OCI-LY1 (cell line): Measurements from ENCODE around the gene FBN2.

Experiments
- EZH2 ChIP-seq: fragments of 200-600 bp; sonication (generic), shearing (Covaris generic); IDR thresholded peaks from 2 replicates; pipeline ENCODE4 v1.8.0; 2017; ENCODE audit warnings: borderline replicate concordance, mixed run types, mild to moderate bottlenecking, antibody characterized with exemption, low read length, moderate library complexity, mixed read lengths
- TF ChIP-seq, protein P1 (sequence below): fragments of 200-600 bp; sonication (generic), shearing (Covaris generic); IDR thresholded peaks from 2 replicates; pipeline ENCODE4 v1.5.1; 2017; ENCODE audit warnings: mild to moderate bottlenecking, antibody characterized with exemption, low read length, moderate library complexity, mixed read lengths

DNA sequence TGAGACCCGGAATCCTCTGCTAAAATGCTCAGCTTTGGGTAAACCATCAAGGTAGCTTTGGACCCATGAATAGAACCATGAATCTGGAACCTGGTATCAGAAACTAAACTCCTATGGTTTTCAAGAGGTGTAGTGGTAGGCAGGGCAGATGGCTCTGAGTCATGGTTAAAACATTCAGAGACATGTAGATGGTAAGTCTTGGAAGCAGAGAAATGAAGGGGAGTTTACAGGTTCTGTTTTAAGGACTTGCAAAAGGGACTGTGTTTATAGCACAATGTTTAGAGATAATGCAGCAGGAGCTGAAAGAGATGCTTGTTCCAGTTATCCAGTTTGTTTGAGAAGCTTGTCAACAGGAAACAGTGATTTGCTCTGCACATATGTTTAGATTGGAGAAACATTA lies 36.0 kb upstream of the FBN2 start:
- TF ChIP-seq, protein P1, sequence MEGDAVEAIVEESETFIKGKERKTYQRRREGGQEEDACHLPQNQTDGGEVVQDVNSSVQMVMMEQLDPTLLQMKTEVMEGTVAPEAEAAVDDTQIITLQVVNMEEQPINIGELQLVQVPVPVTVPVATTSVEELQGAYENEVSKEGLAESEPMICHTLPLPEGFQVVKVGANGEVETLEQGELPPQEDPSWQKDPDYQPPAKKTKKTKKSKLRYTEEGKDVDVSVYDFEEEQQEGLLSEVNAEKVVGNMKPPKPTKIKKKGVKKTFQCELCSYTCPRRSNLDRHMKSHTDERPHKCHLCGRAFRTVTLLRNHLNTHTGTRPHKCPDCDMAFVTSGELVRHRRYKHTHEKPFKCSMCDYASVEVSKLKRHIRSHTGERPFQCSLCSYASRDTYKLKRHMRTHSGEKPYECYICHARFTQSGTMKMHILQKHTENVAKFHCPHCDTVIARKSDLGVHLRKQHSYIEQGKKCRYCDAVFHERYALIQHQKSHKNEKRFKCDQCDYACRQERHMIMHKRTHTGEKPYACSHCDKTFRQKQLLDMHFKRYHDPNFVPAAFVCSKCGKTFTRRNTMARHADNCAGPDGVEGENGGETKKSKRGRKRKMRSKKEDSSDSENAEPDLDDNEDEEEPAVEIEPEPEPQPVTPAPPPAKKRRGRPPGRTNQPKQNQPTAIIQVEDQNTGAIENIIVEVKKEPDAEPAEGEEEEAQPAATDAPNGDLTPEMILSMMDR, result no peak
- no peak for TF ChIP-seq EZH2
